NCI-H146 (cell line): ENCODE data around the gene HOXB6.
A peak's percentile ranks its signal among the peaks of the same experiment; 100 is the strongest.

Experiments used
- DNase-seq: peaks from one replicate; lab custom pipeline; 2025; lab: John Stamatoyannopoulos, UW

HOXB6 gene

DNA sequence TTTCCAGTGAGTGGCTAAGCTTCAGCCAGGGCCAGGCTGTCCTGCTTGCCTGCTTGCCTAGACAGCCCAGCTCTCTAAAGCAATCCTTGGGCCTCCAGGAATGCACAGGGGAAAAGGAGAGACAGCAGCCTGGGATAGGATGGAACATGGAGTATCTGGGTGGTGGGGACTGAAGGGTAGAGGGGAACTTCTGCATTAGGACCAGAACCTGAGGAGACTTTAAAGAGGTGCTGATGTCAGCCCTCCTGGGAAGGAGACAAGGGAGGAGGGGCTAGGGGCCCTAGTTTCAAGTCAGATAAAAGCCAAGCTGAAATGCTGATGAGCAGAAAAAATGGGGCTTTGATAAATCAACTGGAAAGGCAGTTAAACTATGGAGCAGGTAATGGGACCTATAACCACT lies 4.2 kb upstream of the HOXB6 start:
- no peak for DNase-seq

DNA sequence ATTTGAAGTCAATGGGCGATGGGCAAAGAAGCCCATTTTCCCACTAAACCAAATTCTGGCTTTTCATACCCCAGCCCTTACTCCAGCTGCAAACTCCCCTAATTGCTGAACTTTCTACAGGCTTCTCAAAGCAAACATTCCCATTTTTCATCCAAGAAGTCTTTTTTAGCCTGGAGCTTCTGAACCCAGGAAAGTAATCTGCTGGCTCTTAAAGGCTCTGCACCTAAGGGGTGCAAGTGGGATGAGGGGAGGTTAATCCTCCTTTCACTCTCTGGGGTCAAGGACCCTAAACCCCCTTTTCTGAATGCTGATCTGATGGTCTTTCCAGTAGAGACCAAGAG lies 3.7 kb upstream of the HOXB6 start:
- DNase-seq, result no peak

DNA sequence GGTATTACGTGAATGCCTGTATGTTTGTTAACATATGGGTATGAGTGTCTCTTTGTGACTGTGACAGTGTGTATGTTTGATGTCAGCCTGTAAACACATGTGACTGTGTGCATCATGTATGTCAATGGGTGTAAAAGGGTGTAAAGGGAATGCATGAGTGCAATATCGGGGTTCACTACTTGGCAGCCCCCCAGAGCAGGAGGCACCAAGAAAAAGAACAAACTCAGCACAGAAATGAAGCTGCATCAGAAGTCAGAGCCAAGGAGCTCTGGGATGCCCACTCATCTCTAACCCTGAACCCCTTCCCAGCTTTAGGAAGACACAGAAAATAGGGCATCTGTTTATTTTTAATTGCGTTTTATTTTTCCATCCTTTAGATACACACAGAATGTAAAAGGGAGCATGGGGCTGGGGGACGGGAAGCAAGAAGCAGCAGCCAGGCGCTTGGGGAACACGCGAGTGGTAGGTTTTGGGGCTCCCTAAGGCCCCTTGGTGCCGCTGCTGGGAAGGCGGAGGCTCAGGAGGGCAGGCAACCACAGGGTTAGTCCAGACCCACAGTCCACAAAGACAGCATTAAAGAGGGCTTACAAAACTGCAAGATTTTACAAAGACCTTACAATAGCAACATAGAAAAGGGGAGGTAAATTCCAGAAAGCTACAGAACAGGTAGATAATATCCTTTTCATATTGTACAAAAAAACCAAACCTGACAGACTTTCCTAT lies 2.3 kb upstream of the HOXB6 start:
- no peak for DNase-seq

DNA sequence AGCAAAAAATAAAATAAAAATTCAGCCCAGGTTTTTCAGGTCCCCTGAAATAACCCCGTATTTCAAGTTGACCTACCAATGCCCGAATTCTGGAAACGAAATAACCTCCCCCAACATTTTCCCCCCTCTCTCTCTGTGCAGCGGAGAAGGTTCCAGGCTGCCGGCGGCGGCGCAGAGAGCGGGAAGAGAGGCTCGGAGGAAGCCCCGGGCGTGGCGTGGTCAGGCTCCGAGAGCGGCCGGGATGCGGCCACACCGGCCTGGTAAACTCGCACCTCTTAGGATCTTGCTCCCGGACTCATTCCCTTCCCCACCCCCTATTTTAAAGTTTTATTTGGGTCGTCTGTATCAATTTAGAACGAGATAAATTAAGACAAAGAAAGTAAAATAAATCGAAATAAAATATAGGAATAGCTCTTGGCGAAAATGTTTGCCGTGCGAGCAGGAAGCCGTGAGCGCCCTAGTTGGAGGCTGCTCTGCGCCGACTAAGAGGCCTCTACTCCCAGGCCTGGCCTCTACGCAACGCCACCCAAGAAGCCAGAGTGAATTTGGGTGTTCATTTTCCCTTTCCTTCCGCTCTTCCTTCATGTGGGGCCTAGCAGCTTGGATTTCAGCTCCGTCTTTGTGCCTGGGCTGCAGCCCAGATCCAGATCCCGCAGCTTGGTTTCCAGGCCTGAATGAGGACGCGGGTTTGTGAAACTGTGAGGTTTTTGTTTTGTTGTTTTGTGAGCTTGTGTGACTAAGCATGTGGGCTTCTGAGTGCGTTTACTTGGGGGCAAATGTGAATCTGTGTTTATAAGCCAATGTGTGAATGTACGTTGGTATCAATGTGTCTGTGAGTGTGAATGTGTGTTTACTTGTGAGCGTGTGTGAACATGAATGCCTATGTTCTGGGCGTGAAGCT lies 1.5 kb upstream of the HOXB6 start:
- no peak for DNase-seq

DNA sequence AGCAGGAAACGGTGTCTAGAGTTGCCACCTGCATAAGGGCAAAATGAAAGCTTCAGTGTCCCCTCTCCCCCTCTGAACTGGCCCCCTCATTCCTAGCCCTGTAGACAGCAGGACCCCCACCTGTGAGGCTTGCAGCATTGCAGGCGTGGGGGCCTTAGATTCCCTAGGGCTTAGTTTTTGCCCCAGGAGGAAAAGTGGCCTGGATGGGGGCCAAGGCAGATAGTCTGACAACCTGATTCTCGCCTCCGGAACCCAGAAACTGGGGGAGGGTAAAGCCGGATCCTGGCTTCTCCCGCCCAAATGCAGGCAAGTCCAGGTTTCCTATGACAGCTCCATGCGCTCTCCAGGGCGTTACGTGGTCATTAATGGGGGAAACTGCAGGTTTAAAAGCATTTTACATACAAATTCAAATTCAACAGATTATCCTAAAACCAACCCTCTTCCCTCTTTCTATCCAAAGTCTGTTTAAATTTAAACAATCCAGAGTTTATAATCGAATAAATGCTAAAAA lies 678 bp upstream of the HOXB6 start:
- no peak for DNase-seq

DNA sequence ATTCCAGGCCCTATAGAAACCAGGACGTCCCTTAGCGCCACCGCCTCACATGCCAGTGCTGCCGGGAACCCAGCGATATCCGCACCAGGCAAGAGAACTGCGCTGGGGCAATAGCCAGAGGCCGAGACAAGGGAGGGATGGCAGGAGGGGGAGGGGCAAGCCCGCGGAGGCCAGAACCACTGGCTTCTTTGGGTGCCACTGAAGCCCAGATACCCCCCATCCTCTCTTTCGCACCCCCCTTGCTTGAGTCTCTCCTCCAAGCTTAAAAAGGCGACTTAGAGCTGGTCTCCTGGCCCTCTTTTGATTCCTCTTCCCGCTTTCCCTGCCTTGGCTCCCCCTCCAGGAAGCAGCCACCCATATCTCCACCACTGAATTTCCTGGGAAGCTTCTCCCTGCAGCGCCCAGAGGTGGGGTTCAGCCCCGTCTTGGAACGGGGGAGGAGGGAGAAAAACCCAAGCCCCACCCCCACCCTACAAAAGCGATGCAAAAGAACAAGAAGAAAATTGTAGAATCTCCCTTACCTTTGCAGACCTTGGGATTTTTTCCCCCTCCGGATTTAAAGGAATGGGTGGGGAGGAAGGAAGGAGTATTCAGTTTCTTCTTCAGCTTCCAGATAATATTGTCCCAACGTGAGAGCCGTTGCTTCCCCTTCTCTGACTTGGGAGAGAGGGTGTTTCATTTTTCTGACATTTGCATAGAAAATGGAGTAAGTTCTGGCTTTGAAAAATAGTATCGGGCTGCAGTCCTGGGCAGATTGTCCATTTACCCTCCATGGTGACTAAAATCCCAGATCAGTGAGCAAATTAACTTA lies 622 bp downstream of the HOXB6 start:
- peak; percentile 19 for DNase-seq

DNA sequence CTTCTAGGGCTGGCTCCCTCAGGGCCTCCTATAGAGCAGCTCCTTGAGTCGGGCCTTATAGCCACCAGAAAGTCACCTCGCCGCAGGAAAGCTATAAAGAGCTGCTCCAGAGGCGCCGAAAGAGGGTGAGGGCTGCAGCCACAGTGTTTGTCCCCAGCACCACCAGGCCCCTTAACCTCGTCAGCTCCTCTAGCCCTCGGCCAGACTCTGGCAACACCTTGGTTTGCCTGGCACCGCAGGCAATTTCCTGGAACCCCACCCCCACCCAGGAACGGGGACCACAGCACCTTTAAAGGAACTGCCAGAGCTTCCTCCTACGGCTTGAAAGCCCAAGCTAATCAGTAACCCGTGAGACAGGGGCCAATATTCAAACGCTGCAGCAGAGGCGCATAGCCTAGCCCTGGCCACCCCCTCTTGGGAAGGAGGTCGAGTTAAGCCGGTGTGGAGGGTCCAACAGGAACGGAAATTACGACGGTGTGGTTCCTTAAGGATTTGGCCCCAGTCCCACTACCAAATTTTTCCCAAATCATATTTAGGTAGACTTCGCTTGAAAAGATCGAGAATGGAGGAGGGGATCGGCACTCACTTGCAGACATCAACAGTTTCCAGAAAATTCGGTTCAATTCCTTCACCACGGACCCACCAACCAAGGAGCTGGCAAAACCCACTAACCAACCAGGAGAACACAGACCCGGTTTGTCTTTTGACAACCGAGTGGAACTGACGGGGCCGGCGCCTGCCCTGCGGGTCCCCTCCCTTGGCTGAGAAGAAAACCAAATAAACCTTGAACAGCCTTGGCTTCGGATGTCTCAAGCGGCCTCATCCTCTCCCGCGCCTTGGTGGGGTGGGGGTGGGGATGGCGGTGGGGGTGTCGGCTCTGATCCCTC lies 3.0 kb downstream of the HOXB6 start:
- no peak for DNase-seq

DNA sequence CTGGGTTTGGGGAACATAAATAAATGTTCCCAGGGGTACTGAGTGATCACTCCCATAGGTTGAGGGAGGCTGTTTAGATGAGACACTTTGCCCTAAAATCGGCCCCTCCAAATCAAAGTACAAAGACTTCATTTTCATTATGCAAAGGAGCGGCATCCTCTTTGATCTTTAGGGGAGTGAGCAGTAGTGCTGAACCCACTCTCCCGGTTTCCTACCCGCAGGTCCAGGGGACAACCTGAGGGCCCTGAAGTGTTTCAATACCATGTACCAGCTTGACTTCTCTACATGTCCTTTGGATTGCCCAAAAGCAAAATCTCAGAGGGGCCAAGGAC lies 3.6 kb downstream of the HOXB6 start:
- no peak for DNase-seq

DNA sequence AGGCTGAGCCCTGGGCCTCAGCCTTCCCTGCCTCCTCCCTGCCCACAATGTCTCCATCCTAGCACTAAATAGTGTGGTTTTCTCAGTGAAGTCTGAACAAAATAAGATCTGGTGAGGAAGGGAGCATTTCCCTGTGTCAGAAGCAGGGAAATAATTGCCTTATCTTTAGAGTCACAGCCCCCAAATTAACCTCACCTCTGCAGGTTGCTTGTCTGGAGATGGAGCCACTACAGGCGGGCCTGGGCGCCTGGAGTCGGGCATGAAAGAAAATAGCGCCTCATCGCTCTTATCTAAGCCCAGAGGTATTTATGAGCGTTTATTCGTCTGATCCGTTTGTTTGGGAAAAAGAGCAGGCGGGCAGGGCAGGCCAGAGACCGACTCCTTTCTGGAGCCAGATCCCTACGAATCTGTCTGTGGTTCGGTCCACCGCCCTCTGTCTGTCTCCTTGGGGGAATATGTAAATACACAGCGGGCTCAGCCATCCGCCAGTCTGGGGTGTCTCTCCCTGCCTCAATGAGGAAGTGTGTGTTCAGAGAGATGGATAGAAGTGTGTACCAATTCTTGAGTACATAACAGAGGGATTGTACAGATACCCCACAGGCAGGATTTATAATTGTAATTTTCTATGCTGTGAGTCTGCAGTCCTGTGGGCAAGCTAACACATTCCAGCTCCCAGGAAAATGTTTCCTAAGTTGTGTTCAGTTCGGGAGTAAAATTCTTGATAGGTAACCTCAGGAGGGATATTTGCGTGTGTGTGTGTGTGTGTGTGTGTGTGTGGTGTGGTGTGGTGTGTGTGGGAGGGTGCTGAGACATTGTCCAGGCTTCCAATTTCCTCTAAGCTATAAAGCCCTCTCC lies 4.3 kb downstream of the HOXB6 start:
- DNase-seq, result no peak

DNA sequence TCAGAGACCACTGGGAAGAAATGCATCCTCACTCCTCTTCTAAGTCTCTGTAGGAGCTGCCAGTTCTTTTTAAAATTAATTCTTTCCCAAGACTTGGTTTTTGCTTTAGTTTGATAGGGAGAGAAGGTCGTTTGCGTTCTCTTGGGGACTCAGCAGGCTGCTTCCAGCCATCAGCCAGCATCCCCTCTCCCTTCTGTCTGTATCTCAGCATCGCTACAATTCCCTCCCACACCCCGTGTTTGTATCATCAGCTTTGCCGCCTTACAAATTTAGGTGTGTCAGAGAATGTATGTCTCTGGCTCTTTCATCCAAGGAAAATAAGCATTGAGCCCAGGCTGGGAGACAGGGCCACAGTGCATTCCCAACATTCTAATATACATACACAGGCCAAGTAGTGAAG lies 5.4 kb downstream of the HOXB6 start:
- DNase-seq, result no peak

DNA sequence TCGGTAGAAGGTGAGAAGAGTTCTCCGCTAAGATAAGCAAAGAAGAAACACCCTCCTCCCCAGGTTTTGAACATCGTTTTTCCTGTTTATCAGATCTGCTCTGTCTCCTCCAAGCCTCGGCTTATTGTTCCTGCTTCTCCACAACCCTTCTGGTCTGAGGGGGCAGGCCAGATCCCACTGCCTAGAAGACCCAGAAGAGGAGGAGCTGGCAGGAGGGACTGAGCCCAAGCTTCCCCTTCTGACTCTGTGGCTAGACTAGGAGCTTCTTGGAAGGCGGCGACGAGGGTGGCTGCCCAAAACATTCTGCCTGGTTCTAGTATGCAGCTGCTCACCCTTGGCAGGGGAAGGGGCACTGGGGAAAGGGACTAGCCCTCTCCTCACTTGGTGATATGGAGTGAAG lies 6.0 kb downstream of the HOXB6 start:
- DNase-seq, result no peak

DNA sequence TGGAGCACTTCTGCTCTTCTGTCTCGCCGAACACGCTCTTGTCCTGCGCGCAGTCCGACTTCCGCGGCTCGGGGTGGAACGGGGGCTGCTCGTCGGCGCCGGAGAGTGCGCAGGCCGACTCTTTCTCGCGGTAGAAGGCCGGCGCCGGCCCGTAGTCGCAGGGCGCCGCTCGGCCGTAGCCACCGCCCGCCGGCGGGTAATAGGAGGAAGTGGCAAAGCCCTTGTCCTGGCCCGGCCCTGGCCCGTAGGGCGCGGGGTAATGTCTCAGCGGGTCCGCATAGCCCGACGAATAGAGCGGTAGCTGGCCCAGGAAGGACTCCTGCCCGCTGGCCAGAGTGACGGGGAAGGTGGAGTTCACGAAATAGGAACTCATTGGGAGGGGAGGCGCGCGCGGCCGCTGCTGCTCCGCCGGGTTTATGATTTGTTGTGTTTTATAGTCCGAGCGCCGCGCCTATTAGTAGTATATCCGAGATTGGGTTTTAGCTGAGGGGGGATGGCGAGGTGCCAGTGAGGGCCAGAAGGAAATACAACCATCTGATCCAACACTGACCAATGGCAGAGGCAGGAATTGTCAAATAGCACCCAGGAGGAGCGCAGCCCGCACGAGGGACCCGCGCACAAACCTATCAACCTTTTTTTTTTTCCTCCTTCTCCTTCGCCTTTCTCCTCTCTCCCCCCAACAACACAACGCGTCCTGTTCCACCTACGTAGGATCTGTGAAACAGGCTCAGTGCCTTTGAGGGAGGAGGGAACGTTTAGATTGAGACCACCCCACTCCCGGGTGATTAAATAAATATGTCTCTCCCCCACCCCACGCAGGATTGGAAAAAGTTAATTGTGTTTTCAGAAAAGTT lies 6.8 kb downstream of the HOXB6 start:
- peak; percentile 64 for DNase-seq

DNA sequence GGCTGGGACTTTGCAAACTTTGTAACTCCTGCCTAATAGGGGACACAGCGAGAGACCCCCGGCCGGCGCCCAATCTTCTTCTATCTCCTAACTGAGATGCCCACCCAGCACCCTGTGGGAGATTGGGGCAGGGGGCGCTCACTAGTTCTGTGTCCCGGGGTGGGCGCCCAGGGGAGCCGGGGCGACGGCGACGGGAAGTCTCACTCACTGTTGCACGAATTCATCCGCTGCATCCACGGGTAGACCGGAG lies 7.3 kb downstream of the HOXB6 start:
- DNase-seq, result no peak

DNA sequence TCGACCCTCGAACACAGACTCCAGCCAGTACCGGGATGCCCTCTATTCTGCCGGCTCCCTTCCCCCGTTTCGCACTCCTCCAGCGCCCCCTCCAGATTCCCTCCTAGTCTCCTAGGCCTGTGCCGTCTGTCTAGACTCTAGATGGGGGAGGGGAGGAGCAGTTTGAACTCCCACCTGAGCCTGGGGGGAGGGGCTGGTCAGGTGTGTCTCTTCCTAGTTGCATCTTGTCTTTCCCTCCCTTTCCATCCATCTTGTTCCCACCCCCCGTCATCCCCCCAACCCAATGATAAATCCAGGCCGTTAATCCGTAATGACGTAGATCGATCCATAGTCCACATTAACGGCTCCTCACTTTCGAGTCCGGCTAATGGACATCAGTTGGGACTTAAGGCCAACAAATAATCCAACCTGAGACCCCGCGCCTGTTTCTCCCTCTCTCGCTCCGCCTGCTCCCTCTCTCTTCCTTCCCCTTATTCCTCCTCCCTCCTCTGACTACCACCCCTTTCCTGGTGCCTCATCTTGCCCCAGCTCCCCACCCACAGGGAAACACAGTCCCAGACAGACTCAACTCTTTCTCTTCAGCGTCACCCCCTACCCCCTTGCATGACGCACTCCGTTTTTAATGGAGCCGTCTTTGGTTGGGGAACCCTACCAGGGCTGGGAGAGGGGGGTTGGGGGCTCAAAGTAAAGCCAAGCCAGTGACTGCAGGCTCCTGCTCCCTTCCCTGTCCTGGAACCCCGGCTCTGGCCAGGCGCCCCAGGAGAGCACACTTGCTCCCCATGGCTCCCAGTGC lies 7.9 kb downstream of the HOXB6 start:
- DNase-seq, result no peak

DNA sequence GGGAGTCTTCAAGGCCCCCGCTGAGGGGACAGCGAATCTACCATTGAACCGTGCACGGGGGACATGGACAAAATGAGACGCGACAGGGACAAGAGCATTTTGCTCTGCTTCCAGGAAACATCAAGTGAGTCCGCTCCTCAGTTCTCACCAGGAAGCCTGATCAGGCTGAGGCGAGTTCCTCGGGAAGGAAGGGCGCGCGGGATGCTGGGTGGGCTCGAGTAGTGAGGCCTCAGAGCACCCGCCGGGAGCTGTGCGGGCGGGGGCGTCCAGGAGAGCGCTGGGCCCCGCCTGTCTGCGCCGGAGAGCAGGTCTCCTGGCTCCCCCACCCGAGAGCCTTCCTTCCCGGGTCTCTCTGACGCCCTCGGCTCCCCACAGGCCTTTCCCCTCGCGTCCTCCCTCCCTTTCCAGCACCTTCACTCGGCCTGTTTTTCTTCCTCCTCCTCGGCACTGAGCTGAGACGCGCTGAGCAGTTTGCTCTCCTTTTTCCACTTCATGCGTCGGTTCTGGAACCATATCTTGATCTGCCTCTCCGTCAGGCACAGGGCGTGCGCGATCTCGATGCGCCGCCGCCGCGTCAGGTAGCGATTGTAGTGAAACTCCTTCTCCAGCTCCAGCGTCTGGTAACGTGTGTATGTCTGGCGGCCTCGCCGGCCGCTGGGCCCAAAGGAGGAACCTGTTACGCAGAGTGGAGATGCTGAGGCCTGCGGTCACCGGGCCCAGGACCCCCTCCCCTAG lies 8.6 kb downstream of the HOXB6 start:
- DNase-seq, result no peak

DNA sequence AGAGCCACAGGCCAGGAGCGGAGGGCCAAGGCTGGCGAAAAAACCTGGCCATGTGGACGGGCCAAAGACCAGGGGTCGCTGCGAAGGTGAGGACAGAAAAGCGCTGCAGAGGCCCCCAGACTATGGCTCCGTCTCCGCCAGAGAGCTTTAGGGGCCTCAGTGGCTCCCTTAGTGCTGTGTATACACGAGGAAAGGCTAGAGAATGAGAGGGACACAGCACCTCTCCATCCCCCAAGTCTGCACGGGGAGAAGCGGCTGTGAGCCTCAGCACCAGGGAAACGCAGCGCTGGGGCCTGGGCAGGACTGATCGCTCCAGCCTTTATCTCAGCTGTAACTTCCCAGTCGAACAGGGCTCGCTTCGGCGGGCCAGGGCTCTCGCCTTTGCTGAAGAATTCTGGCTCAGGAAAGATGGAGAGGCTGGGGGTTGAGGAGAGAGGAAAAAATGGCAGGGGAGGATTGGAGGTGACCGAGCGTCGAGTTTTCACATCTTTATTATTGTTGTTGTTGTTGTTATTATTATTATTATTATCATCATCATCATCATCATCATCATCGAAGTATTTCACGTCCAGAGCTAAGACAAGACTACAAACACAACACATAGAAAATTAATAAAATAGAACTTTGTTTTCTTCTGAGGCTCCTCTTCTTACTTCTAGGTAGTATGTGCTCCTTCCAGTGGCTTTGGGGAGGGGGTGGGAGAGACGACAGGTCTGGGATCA lies 9.3 kb downstream of the HOXB6 start:
- DNase-seq, result no peak

DNA sequence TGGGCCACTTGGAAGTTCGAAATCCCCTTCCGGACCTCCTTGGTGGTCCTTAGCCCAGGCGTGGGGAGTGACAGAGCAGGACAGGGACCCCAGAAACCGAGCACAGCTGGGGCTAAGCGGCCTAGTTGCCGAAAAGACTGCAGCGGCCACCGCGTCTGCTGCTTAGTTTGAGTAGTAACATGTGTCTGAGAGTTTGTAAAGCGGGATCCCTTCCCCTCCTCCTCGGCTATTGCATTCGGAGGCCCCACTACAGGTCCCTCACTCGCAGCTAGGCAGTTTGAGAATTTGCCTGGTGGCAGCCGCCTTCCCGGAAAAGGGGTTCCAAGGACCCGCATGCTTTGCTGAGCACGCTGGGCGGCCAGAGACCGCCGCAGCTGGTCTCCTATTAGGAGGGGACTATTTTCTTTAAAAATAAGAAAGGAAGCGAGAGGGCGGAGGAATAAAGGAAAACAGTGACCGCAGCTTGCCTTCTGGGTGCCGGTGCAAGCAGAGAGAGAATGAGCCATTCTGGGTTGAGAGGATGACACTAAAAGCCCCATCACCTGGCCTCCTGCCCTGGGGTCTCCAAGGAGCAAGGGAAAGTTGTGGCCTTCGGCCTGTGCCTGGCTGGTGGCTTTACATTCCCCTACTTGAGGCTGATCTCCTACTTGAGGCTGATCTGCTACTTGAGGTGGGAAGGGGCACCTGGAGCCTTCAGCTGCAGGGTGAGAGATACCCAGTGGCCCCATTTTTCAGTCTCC lies 10.1 kb downstream of the HOXB6 start:
- DNase-seq, result no peak
